HEK293T (cell line): ENCODE measurements around the gene GATA2.

ENCODE experiments used
- CTCF ChIA-PET: fragments of 350-600 bp; formaldehyde crosslinking; extraction: SDS; loops from one replicate; lab custom pipeline; 2021; ENCODE audit warnings: antibody characterized with exemption, inconsistent platforms; lab: Yijun Ruan, JAX
- POLR2A ChIA-PET: fragments of 350-600 bp; formaldehyde crosslinking; extraction: SDS; loops from one replicate; lab custom pipeline; 2020; ENCODE audit warnings: antibody characterized with exemption, inconsistent platforms; lab: Yijun Ruan, JAX
- DNase-seq: peaks from one replicate; pipeline ENCODE4 v3.0.0; 2012; ENCODE audit warnings: mixed read lengths; ENCODE audit errors: extremely low spot score
- ARNT ChIP-seq: fragments of 450-650 bp; IDR thresholded peaks from 2 replicates; pipeline ENCODE4 v1.6.1; 2017; ENCODE audit warnings: mild to moderate bottlenecking
- BHLHE40 ChIP-seq: fragments of 450-650 bp; IDR thresholded peaks from 2 replicates; pipeline ENCODE4 v1.6.1; 2016; ENCODE audit warnings: mild to moderate bottlenecking, moderate library complexity, borderline replicate concordance
- CTBP1 ChIP-seq: fragments of 450-650 bp; IDR thresholded peaks from 2 replicates; pipeline ENCODE4 v1.6.1; 2016; ENCODE audit warnings: borderline replicate concordance
- ELF4 ChIP-seq: fragments of 450-650 bp; IDR thresholded peaks from 2 replicates; pipeline ENCODE4 v1.6.1; 2017; ENCODE audit warnings: antibody characterized with exemption
- FOXA1 ChIP-seq: fragments of 450-650 bp; IDR thresholded peaks from 2 replicates; pipeline ENCODE4 v1.6.1; 2016; ENCODE audit warnings: mild to moderate bottlenecking
- FOXK2 ChIP-seq: fragments of 450-650 bp; IDR thresholded peaks from 2 replicates; pipeline ENCODE4 v1.6.1; 2016; ENCODE audit warnings: mild to moderate bottlenecking
- FOXM1 ChIP-seq: fragments of 450-650 bp; IDR thresholded peaks from 2 replicates; pipeline ENCODE4 v1.6.1; 2017; ENCODE audit warnings: mild to moderate bottlenecking, borderline replicate concordance
- HDGF ChIP-seq: fragments of 450-650 bp; IDR thresholded peaks from 2 replicates; pipeline ENCODE4 v1.6.1; 2017; ENCODE audit warnings: antibody characterized with exemption, borderline replicate concordance
- L3MBTL2 ChIP-seq: fragments of 450-650 bp; conservative IDR thresholded peaks from 2 replicates; pipeline ENCODE4 v1.6.1; 2016; ENCODE audit warnings: mild to moderate bottlenecking
- LEF1 ChIP-seq: fragments of 450-650 bp; IDR thresholded peaks from 2 replicates; pipeline ENCODE4 v1.6.1; 2017; ENCODE audit warnings: mild to moderate bottlenecking, borderline replicate concordance
- NFRKB ChIP-seq: fragments of 450-650 bp; IDR thresholded peaks from 2 replicates; pipeline ENCODE4 v1.6.1; 2016; ENCODE audit warnings: mild to moderate bottlenecking, moderate library complexity
- SP1 ChIP-seq: fragments of 450-650 bp; IDR thresholded peaks from 2 replicates; pipeline ENCODE4 v1.6.1; 2017
- SUZ12 ChIP-seq: fragments of 450-650 bp; IDR thresholded peaks from 2 replicates; pipeline ENCODE4 v1.6.1; 2016; ENCODE audit warnings: mild to moderate bottlenecking
- TARDBP ChIP-seq: fragments of 450-650 bp; IDR thresholded peaks from 2 replicates; pipeline ENCODE4 v1.6.1; 2016
- ZNF384 ChIP-seq: fragments of 450-650 bp; IDR thresholded peaks from 2 replicates; pipeline ENCODE4 v1.6.1; 2016
- TF ChIP-seq, protein P1 (sequence below): fragments of 450-650 bp; IDR thresholded peaks from 2 replicates; pipeline ENCODE4 v1.6.1; 2016

GATA2 gene

DNA sequence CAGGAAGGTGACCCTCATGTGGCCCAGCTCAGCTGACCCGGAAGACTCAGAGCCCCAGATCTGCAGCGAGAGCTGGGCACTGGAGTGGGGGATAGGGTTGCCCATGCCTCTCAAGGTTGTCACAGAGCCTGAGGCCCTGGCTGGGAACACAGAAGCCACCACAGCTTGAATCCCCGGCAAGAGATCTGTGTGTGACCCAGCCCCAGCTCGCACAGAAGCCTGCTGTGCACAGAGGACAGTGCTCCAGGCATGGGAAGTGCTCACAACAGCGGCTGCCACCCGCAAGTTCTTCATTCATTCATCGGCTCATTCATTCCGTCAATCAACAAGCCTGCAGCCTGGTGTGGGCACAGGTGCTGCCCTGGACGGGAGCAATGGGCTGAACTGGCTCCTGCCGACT is 62.7 kb downstream of the GATA2 start:
- CTCF ChIA-PET = interaction anchor here (0.7 to 1.0 kb wide), 2 partner anchors 8 to 9 kb away, joined by 3 to 4 read pairs; no protein-coding TSS in a partner anchor
- DNase-seq = no peak
- TF ChIP-seq FOXK2 (no peak), ZNF384 (no peak), L3MBTL2 (no peak), ELF4 (no peak), SUZ12 (no peak), ARNT (no peak), HDGF (no peak), TARDBP (no peak), CTBP1 (no peak), FOXM1 (no peak), BHLHE40 (no peak), SP1 (no peak), LEF1 (no peak), NFRKB (no peak), FOXA1 (no peak)
- TF ChIP-seq, protein P1, sequence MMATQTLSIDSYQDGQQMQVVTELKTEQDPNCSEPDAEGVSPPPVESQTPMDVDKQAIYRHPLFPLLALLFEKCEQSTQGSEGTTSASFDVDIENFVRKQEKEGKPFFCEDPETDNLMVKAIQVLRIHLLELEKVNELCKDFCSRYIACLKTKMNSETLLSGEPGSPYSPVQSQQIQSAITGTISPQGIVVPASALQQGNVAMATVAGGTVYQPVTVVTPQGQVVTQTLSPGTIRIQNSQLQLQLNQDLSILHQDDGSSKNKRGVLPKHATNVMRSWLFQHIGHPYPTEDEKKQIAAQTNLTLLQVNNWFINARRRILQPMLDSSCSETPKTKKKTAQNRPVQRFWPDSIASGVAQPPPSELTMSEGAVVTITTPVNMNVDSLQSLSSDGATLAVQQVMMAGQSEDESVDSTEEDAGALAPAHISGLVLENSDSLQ = no peak
- POLR2A ChIA-PET = interaction anchor here (0.9 kb wide), 1 partner anchor 59 kb away, joined by 3 read pairs; no protein-coding TSS in a partner anchor

DNA sequence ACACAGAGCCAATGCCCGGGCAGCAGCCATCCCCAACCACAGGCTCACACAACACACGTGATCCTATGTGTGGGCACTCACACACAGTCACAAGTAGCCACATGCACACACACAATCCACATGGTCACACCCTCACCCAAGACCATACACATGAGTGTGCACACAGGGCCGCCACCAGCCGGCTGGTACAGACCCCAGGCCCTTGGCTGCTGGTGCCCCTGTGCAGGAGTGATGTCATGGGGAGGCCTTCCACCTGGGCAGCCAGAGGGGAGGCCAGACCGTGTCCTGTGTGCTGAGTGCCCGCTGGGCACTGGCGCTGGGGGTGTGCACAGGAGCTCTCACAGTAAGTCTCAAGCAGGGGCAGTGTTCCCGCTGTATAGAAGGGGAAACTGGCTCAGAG is 63.2 kb downstream of the GATA2 start:
- TF ChIP-seq BHLHE40 = no peak
- no peak for TF ChIP-seq ELF4
- TF ChIP-seq, protein P1 = no peak
- TF ChIP-seq FOXM1 = no peak
- no peak for TF ChIP-seq NFRKB
- no peak for TF ChIP-seq TARDBP
- no peak for TF ChIP-seq HDGF
- TF ChIP-seq SP1 = no peak
- TF ChIP-seq FOXK2 = no peak
- no peak for TF ChIP-seq CTBP1
- no peak for TF ChIP-seq FOXA1
- no peak for TF ChIP-seq ARNT
- no peak for TF ChIP-seq L3MBTL2
- TF ChIP-seq ZNF384 = no peak
- no peak for TF ChIP-seq SUZ12
- TF ChIP-seq LEF1 = no peak
- CTCF ChIA-PET = interaction anchor here (1.0 kb wide), 1 partner anchor 8 kb away, joined by 4 read pairs; no protein-coding TSS in a partner anchor
- POLR2A ChIA-PET = no interaction called here
- no peak for DNase-seq
